Fibroblast of villous mesenchyme (primary cell): ENCODE data around the gene ADAM10. TPM values are rescaled to one million over a fixed set of nuclear protein-coding genes. Genes with fewer than 3 reads are reported as not detected.
A peak's percentile ranks its signal among the peaks of the same experiment; 100 is the strongest.

Experiments
- DNase-seq: peaks from one replicate; pipeline ENCODE4 v3.0.0-alpha.2; 2010; ENCODE audit warnings: low read depth
- H3K4me3 ChIP-seq: 2 replicates; pipeline ENCODE4 v1.5.1; 2011; ENCODE audit warnings: low read depth, mild to moderate bottlenecking, low read length
- CTCF ChIP-seq: IDR thresholded peaks from 2 replicates; pipeline ENCODE4 v1.5.1; 2012; ENCODE audit warnings: low read depth, mild to moderate bottlenecking, low read length; ENCODE audit not compliant: insufficient read depth
- total RNA-seq: library from RNA; depleted of rRNA; stranded (reverse); fragments of >200 nt; gene quantifications from 2 replicates; pipeline ENCODE4 v1.2.3, GENCODE V29; 2012

Gene ADAM10
- total RNA-seq, 1 donor, result 200 TPM

GRCh38 chr15:58705105-58705504 is 44.4 kb downstream of the ADAM10 start:
- no peak overlapping the region for H3K4me3 ChIP-seq
- DNase-seq, result no peak
- TF ChIP-seq CTCF, result no peak

- peak; percentile 64 for DNase-seq
These were observed 45.2 kb downstream of the ADAM10 start for GRCh38 chr15:58704155-58704865.

GRCh38 chr15:58703610-58704009 is 45.9 kb downstream of the ADAM10 start:
- TF ChIP-seq CTCF, result no peak
- no peak overlapping the region for H3K4me3 ChIP-seq
- no peak for DNase-seq

More at GRCh38 chr15:58704155-58704865, 45.2 kb downstream of the ADAM10 start:
- no peak for TF ChIP-seq CTCF
- no peak overlapping the region for H3K4me3 ChIP-seq

- TF ChIP-seq CTCF, result no peak
- H3K4me3 ChIP-seq, result no peak overlapping the region
- DNase-seq, result no peak
These were observed 47.3 kb downstream of the ADAM10 start for GRCh38 chr15:58702233-58702632.

- DNase-seq, result peak; percentile 86
- no peak overlapping the region for H3K4me3 ChIP-seq
- TF ChIP-seq CTCF, result no peak
These were observed 48.1 kb downstream of the ADAM10 start for GRCh38 chr15:58701376-58701775.

- H3K4me3 ChIP-seq, result no peak overlapping the region
- TF ChIP-seq CTCF, result no peak
- no peak for DNase-seq
These were observed 49.7 kb downstream of the ADAM10 start for GRCh38 chr15:58699769-58700168.
